HG03025 (cell line): ENCODE data around the gene TMEM14C.
"Not testable (repeated sequence)": the region's sequence is repeated elsewhere in the genome, so short reads cannot be mapped to it uniquely, and the experiment has no call there.

Experiments
- ATAC-seq: cut with Tn5 transposase; IDR thresholded peaks from one replicate; pipeline ENCODE4 v1.9.1; 2021; ENCODE audit warnings: mild to moderate bottlenecking, moderate library complexity; ENCODE audit not compliant: unreplicated experiment, low FRiP score

TMEM14C gene

GRCh38 chr6:10720960-10721849 lies 1.7 kb upstream of the TMEM14C start:
- ATAC-seq, result not testable (repeated sequence)

- ATAC-seq, result no peak
Measured at GRCh38 chr6:10721850-10722569, 860 bp upstream of the TMEM14C start.

GRCh38 chr6:10722570-10722819 lies 375 bp upstream of the TMEM14C start:
- no peak for ATAC-seq

DNA sequence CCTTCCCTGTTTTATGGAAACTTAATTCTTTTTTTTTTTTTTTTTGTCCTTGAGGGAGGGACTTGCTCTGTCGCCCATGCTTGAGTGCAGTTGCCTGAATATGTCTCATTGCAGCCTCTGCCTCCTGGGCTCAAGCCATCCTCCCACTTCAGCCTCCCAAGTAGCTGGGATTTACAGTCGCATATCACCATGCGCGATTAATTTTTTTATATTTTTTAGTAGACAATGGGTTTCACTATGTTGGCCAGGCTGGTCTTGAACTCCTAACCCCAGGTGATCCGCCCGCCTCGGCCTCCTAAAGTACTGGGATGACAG lies 654 bp downstream of the TMEM14C start:
- ATAC-seq, result no peak

- ATAC-seq, result no peak
Measured at GRCh38 chr6:10725044-10725443, 2.2 kb downstream of the TMEM14C start.

DNA sequence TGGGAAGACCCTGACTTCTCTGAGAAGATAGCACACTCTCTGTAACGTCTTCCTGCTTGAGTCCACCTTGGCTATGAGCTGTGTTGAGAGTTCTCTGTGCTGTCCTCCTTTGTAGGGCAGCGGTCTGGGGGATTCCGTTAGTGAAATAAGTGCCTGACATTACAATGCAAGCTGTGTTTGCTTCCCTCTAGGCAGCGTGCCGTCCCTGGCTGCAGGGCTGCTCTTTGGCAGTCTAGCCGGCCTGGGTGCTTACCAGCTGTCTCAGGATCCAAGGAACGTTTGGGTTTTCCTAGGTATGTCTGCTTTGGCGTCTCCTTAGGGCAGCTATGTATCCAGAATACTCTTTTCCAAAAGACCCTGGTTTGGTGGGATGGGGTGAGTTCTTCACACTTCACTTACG lies 2.8 kb downstream of the TMEM14C start:
- ATAC-seq, result no peak

- no peak for ATAC-seq
Measured at GRCh38 chr6:10730254-10730653, 7.4 kb downstream of the TMEM14C start.

DNA sequence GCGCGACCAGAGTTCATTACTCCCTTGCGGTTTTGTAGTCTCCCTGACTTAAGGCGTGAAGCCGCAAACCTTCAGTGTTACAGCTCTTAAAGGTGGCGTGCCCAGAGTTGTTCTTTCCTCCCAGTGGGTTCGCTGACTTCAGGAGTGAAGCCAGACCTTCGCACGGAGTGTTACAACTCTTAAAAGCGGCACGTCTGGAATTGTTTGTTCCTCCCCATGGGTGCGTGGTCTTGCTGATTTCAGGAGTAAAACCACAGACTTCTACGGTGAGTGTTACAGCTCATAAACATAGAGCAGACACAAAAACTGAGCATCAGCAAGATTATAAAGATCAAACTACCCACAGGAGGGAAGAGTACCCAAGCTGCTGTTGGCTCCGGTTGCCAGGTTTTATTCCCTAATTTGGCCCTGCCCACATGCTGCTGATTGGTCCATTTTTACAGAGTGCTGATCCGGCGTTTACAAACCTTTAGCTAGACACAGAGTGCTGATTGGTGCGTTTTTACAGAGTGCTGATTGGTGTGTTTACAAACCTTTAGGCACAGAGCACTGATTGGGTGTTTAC lies 10.4 kb downstream of the TMEM14C start:
- no peak for ATAC-seq

DNA sequence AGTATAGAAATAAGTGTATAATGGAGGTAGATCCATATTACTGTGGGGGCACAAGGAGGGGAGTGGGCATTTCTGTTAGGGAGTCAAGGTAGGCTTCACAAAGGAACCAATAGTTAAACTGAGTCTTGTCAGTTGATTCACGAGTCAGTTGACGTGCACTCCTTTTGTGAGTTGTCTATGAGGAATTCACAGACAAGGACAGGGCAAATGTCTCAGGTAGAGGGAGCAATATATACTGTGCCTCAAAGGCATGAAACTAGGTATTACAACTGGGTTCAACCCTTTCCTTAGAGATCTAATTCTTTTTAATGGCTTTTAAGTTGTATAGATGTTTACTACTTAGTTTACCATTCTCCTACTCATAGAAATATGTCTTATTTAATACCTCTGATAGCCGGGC lies 11.0 kb downstream of the TMEM14C start:
- no peak for ATAC-seq

DNA sequence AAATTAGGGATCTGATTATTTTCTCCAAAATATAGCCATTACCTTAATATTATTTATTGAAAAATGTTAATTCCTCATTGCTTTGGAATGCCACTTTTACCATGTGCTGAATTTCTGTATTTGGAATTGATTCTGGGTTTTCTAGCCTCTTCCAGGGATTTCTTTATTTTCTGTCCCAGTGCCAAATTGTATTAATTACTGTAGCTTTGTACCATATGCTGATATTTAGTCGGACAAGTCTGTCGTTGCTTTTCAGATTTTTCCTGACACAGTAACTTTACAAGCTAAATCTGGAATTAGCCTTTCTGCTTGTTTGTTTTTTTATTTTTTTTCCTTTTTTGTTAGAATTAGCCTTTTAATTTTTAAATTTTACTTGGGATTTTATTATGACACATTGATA lies 13.9 kb downstream of the TMEM14C start:
- no peak for ATAC-seq

- ATAC-seq, result no peak
Measured at GRCh38 chr6:10740061-10740460, 17.2 kb downstream of the TMEM14C start.

DNA sequence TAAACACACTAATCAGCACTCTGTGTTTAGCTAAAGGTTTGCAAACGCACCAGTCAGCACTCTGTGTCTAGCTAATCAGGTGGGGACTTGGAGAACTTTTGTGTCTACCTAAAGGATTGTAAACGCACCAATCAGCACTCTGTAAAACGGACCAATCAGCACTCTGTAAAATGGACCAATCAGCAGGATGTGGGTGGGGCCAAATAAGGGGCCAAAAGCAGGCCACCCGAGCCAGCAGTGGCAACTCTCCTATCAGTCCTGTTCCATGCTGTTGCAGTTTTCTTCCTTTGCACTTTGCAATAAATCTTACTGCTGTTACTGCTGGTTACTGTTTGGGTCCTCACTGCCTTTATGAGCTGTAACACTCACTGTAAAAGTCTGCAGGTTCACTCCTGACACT lies 18.8 kb downstream of the TMEM14C start:
- not testable (repeated sequence) for ATAC-seq

DNA sequence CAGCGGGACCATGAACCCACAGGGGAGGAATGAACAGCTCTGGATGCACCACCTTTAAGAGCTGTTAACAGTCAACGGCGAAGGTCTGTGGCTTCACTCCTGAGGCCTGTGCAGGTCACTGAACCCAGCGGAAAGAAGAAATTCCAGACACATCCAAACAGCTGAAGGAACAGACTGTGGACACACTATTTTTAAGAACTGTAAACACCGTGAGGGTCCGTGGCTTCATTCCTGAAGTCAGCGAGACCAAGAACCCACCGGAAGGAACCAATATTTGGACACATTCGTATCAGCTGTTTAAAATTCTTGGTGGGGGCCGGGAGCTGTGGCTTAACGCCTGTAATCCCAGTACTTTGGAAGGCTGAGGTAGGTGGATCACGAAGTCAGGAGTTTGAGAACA lies 19.4 kb downstream of the TMEM14C start:
- no peak for ATAC-seq

- no peak for ATAC-seq
Measured at GRCh38 chr6:10743515-10743914, 20.6 kb downstream of the TMEM14C start.

- ATAC-seq, result no peak
Measured at GRCh38 chr6:10745116-10745515, 22.2 kb downstream of the TMEM14C start.

DNA sequence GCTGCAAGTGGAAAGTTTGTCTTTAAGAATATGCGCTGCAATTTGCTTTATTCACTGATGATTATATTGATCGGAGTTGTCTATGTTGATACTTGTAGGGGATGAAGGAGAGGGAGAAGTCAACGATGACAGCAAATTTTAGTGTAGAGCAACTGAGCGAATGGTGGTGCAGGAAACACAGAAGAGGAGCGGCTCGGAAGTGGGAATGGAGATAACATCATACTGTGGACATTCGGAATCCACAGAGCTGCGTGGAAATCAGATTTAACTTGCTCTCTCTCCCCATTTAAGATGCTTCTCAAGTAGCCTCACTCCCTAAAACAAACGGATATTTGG lies 24.0 kb downstream of the TMEM14C start:
- peak; percentile 0 for ATAC-seq

DNA sequence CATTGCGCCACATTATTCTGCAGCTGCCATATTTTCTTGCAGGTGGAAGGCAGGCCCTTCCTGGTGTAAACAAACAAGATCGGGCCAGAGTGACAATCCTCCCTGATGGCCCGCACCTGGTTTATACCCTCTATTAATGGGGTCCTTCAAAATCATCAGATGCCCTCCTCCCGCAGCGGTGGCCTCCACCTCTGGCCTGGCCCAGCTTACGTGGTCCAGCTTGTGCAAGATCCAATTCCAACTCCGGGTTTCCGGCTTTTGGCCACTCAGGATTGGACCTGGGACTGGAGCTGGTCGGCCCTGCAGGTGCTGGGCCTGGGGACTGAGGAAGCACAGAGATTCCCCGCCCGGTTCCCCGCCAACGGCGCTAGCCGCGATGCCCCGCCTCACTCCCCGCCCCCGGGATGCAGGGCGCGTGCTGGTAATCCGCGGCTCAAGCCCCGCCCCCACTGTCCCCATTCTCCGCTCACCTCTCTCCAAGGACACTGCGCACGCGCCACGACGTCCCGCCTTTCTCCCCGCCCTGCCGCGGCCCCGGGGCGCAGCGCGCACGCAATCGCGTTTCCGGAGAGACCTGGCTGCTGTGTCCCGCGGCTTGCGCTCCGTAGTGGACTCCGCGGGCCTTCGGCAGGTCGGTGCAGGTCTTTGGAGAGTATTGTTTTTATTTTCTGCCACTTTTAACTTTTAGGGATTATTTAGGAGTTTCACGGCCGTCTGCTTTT lies 24.5 kb downstream of the TMEM14C start, which contains the start of gene TMEM14B:
Gene TMEM14B (plus strand): TSS at position 555 of the 722 bp plus-strand sequence. CDS start 1,441 bp downstream, outside the sequence.
- peak; percentile 97 for ATAC-seq

DNA sequence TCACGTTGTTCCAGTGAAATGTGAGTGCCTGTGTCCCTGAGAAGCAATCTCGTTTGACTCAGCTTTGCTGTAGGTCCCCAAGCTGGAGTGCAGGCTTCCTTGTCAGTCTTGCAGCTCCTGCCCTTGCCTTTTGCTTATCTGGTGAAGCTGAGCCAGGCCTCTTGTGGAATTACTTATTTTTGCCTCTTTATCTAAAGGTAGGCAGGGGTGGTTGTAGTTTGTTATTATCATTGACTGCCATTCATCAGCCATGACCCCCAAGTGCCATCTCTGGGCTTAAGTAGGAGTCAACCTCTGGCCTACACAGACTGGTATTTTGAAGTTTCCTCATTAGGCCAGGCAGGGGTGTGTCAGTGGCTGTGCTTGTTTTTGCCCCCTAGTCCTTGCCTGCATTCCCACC lies 26.9 kb downstream of the TMEM14C start:
- no peak for ATAC-seq

GRCh38 chr6:10750568-10750967 lies 27.7 kb downstream of the TMEM14C start:
- not testable (repeated sequence) for ATAC-seq

DNA sequence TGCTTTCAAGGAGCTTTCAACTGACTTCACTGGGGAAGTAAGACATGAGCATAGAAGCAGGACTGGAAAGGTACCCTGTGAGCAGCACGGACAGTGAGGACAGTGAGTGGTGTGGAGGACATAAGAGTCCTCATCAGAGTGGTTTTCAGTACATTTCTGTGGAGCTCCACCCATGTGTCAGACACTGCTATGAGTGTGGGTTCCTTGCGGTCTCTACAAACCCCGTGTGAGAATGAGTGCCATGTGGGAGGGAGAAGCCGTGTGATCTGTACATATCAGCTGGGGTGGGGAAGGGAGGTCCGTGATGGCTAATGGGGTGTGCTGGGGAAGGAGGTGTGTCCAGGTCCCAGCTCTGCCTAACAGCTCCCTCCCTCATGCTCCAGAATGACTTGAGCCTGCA lies 28.9 kb downstream of the TMEM14C start:
- not testable (repeated sequence) for ATAC-seq

GRCh38 chr6:10756085-10756484 lies 33.2 kb downstream of the TMEM14C start:
- no peak for ATAC-seq
